PC-3 (cell line): ENCODE measurements around the gene MYO5B.

Source experiments
- EZH2phosphoT487 ChIP-seq: fragments of 300-600 bp; sonication (generic); IDR thresholded peaks from 2 replicates; pipeline ENCODE4 v1.6.1; 2018; ENCODE audit warnings: mild to moderate bottlenecking, antibody characterized with exemption, low read length, borderline replicate concordance
- TF ChIP-seq, protein P1 (sequence below): fragments of 300-600 bp; sonication (generic); conservative IDR thresholded peaks from 2 replicates; pipeline ENCODE4 v1.5.1; 2017; ENCODE audit warnings: antibody characterized with exemption, low read depth, mild to moderate bottlenecking, low read length

DNA sequence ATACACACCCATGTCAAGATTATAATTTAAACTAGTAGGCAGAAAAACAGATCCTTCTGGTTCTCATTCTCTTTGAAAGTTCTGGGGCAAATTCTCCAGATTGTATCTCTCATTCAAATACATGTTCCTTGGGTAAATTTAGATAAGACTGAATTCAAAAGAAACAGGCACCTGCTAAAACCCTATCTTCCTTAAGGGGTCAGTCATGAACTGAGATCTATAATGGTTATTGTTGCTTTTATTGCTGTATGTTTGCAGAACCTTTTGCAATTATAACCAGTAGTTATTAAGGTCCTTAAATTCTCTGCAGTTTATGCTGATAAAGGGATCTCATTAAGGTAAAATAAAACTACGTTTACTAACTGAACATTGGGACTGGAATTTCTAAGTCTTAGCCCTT is 83.5 kb downstream of the MYO5B start:
- TF ChIP-seq, protein P1, sequence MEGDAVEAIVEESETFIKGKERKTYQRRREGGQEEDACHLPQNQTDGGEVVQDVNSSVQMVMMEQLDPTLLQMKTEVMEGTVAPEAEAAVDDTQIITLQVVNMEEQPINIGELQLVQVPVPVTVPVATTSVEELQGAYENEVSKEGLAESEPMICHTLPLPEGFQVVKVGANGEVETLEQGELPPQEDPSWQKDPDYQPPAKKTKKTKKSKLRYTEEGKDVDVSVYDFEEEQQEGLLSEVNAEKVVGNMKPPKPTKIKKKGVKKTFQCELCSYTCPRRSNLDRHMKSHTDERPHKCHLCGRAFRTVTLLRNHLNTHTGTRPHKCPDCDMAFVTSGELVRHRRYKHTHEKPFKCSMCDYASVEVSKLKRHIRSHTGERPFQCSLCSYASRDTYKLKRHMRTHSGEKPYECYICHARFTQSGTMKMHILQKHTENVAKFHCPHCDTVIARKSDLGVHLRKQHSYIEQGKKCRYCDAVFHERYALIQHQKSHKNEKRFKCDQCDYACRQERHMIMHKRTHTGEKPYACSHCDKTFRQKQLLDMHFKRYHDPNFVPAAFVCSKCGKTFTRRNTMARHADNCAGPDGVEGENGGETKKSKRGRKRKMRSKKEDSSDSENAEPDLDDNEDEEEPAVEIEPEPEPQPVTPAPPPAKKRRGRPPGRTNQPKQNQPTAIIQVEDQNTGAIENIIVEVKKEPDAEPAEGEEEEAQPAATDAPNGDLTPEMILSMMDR = no peak; the same call in 1 of the 2 replicates
- TF ChIP-seq EZH2phosphoT487 = no peak
